ENCODE measurements around the gene HYAL2.
"Not testable (repeated sequence)": the region's sequence is repeated elsewhere in the genome, so short reads cannot be mapped to it uniquely, and the experiment has no call there.

The HYAL2 gene

GRCh38 chr3:50288387-50289007 is 34.0 kb downstream of the HYAL2 start:
- DNase-seq = no peak

DNA sequence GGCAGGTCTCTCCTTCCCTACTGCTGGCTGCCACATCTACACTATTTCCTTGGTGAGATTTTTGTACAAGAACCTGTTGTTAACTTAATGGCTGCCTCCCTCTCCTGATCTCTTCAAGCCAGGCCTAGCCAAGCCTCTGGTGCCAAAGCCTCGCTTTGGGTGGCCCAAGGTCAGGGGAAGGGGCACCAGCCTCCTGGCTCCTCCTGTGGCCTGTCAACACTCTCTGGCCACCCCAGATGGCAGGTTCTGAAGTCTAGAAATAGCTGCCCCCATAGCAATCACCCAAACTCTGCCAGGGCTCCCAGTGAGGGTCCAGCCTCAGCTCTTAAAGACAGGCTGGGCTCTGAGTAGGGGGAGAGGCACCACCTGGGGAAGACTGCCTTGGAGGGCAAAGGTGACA is 35.3 kb downstream of the HYAL2 start:
- no peak for DNase-seq

DNA sequence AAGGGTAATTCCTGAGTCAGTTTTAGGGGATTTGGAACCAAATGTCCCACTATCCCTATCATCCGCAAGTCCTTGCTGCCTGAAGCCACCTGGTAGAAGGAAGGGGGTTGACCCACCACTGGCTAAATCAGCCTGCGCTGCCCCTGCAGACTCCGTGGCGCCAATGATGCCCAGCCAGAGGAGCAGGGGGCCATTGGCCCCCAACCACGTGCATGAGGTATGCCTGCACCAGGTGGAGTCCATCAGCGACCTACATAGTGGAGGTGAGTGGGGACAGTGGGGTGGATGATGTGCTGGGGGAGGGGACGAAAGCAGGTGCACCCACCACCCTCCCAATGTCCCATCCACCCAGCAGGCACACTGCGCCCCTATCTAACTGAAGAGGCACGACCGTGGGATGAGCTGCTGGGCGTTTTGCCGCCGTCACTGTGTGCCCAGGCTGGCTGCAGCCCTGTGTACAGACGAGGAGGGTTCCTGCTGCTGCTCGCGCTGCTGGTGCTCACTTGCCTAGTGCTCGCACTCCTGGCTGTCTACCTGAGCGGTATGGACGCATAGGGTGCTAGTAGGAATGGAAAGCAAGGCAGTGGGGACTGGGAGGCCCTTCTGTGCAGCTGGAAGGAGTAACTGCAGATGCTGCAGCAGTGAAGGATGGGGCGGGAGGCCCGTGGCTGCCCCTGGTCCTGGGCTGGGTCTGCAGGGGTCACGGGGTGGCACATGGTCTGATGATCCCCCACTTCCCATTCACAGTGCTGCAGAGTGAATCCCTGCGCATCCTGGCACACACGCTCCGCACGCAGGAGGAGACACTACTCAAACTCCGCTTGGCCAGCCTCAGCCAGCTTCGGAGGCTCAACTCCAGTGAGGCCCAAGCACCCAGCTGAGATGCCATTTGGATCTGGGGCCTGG is 36.0 kb downstream of the HYAL2 start:
- DNase-seq = no peak

DNA sequence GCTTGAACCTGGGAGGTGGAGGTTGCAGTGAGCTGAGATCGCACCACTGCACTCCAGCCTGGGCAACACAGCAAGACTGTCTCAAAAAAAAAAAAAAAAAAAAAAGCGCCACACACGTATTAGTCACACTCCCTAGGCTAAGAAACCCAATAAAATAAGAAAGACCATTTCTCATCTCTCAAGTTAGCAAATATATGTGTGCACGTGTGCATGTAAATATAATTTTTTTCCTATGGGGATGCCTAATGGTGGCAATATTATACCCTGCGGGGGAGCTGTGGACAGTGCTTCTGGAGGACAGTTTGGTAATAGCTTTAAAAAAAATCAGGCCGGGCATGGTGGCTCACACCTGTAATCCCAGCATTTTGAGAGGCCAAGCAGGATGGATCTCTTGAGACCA is 38.4 kb downstream of the HYAL2 start:
- not testable (repeated sequence) for DNase-seq

DNA sequence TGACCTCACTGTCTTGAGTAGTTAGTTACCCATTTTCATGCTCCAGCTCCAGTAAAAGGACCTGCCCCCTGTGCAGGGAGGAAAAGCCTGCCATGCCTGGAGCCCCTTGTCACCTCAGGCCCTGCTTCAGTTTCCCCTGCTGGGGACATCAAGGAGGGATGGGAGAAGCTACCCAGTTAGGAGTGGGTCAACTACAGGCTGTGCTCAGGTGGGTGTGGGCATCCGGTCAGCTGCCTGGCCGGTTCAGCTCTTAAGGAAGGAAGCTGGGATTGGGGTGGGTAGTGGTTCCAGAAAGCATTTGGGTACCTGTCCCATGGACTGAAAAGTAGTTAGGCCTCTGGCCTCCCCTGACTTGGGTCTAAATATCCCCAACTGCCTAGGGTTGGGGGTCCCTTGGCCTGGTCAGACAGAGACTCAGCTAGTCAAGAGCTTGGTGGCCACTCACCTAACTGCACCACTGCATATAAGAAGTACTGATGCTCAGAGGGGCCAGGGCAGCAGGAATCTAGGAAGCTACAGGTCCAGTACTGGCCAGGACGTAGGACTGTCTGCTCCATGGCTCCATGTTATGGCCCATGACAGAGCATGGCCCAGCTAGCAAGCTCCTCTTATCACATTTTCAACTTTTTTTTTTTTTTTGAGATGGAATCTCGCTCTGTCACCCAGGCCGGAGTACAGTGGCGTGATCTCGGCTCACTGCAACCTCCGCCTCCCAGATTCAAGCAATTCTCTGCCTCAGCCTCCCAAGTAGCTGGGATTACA is 43.1 kb downstream of the HYAL2 start:
- no peak for DNase-seq

DNA sequence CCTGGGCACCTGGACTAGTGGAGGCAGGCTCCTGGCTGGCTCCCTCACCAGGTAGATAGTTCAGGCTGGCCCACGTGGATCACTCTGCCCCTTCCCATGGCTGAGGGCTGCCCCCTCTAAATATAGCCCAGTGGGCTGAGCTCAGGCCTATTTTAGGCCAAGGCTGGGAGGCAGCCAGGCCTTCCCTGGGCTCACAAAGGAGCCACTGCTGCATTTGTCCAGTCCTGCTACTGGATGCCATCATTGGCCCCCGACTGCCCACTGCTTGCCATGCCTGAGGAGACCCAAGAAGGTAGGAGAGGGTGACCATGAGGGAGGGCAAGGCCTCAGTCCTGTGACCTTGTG is 43.7 kb downstream of the HYAL2 start, which contains the start of gene LSMEM2:
TSS of gene LSMEM2 (plus strand) at position 208 of the 345 bp plus-strand sequence. CDS start at position 235, 27 bp downstream.
- DNase-seq = no peak

GRCh38 chr3:50278123-50278879 is 44.2 kb downstream of the HYAL2 start:
- no peak for DNase-seq

GRCh38 chr3:50276762-50277101 is 45.8 kb downstream of the HYAL2 start:
- DNase-seq = no peak

GRCh38 chr3:50275996-50276761 is 46.4 kb downstream of the HYAL2 start:
- DNase-seq = no peak

- DNase-seq = no peak
Observed at GRCh38 chr3:50275141-50275995, 47.2 kb downstream of the HYAL2 start.

DNA sequence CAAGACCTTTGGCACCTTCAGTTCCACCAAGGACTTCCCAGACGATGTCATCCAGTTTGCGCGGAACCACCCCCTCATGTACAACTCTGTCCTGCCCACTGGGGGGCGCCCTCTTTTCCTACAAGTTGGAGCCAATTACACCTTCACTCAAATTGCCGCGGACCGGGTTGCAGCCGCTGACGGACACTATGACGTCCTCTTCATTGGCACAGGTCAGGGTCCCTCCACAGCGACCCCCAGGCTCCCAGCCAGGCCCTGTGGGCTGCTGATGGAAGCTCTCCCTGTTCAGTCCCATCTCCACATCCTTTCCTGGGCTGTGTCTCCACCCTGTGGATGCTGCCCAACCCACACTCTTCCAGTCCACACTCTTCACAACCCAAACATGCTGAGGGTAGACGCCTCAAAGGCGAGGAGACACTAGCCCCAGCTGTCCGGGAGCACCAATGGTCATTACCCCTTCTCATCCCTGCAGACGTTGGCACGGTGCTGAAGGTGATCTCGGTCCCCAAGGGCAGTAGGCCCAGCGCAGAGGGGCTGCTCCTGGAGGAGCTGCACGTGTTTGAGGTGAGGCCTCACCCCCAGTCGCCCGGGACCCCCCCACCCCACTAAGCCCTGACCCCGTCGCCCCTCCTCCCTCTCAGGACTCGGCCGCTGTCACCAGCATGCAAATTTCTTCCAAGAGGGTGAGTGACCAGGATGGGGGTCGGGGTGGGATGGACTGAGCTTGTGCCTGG is 48.0 kb downstream of the HYAL2 start:
- DNase-seq = peak; percentile 70 to 71

- no peak for DNase-seq
Observed at GRCh38 chr3:50273689-50274065, 48.9 kb downstream of the HYAL2 start.

- peak; percentile 84 to 86 for DNase-seq
Observed at GRCh38 chr3:50272911-50273688, 49.4 kb downstream of the HYAL2 start.

GRCh38 chr3:50272538-50272910 is 50.0 kb downstream of the HYAL2 start:
- DNase-seq = not testable (repeated sequence)

DNA sequence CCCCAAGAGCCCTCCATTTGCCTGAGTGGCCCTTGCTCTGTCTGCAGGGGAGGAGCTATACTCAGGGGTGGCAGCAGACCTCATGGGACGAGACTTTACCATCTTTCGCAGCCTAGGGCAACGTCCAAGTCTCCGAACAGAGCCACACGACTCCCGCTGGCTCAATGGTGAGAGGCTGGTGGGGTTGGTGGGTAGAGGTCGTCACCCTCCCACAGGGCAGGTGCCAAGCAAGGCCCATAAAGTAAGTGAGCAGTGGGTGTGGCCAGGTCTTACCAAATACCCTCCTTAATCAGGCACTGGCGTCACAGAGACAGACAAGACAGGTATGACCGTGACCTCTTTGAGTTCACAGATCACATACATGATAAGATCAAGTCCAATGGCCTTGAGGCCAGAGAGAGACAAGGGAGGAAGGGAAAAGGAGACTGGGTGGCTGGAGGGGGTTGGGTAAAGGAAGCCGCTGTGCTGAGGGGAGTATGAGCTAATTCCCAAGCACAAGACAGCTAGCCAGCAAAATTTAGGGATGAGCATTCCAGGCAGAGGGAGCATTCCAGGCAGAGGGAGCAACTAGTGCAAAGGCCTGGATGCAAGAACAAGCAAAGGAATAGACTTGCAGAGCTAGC is 51.1 kb downstream of the HYAL2 start:
- DNase-seq = no peak

GRCh38 chr3:50270422-50271224 is 51.9 kb downstream of the HYAL2 start:
- DNase-seq = no peak

DNA sequence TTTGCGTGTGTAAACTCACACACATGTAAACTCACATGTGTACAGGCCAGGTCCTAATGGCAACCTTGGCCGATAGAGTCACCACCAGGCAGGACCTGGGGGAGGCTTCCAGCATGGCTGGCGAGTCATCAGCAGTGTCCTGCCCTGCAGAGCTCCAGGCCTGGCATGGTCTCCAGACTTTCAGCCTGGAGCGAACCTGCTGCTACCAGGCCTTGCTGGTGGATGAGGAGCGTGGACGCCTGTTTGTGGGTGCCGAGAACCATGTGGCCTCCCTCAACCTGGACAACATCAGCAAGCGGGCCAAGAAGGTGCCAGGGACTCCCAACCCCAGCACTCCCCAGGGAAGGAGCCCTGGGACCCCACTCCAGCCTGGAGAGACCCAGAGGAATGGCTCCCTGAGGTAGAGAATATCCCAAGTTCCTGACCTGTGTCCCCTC is 52.5 kb downstream of the HYAL2 start:
- no peak for DNase-seq

- DNase-seq = no peak
Observed at GRCh38 chr3:50269460-50269859, 53.1 kb downstream of the HYAL2 start.

Data from activated CD4-positive, alpha-beta T cell treated with anti-CD3 and anti-CD28 coated beads, Interleukin-2, amount 50 U/mL, for 4 hours (primary cell).